GM18951 (cell line): ENCODE measurements around the gene DYNC1H1.

Experiments used
- POLR2A ChIP-seq: IDR thresholded peaks from 4 replicates; pipeline ENCODE4 v1.6.1; 2011; ENCODE audit warnings: mild to moderate bottlenecking; ENCODE audit not compliant: insufficient read length, insufficient read depth; ENCODE audit errors: extremely low read depth
- in situ Hi-C: fragments of 300-500 bp; cut with MboI; formaldehyde crosslinking; loops from one replicate; pipeline ENCODE4 v1.12.0; 2022; ENCODE audit warnings: low sequenced_read_pairs, mixed read lengths, inconsistent platforms; ENCODE audit not compliant: unreplicated experiment

DYNC1H1 gene

DNA sequence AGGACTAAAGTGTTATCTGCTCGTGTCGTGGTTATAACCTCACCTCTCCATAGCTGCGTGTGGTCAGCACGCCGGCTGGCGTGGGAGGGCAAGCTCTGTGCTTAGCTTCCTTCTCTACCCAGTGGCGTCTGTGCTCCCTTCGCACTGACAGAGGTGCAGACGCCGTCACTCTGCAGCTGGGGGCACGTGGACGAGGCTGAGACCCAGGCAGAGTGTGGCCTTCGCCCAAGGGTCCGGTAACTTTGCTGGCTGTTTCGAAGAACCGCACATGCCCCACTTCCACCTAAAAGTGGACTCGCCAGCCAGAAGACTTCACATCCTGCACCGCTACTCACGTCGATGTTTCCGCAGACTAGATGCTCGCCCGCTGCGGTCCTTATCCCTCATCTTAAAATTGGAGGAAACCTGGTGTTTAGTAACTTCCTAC lies 35.9 kb upstream of the DYNC1H1 start:
- in situ Hi-C loops, result no loop called here

DNA sequence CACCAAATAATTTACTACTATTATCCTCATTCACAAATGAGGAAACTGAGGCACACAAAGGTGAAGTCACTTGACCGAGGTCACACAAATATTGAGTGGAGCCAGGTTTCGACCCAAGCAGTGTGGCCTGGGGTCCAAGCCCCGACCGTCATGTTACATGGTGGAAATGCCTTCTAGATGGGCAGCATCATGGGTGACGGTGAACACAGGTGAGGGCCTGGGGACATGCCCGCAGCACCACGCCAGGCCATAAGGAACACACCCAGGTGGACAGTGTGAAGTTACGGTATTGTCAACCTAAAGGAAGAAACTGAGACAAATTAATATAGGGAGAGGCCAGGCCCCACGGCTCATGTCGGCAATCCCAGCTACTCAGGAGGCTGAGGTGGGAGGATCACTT lies 35.3 kb upstream of the DYNC1H1 start:
- in situ Hi-C loops, result no loop called here
- no peak for TF ChIP-seq POLR2A

More for the DNA sequence above, 35.9 kb upstream of the DYNC1H1 start:
- TF ChIP-seq POLR2A, result no peak

DNA sequence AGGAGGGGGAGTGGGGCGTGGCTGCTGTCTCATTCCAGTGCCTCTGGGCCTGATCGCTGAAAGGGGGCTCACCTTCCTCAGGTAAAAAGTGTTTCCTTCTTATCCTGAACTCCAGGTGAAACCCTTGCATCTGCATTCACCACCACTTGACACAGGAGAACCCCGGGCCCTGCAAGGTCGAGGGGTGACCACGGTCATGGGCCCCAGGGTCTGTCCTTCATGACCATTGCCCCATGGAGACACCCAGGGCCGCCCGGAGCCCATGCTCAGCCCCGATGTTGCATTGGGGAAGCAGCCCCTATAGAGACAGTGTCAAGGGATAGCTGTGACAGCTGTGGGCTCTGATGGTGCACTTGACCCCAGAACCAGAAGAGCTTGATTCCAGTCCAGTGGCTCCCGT lies 34.4 kb upstream of the DYNC1H1 start:
- TF ChIP-seq POLR2A, result no peak
- in situ Hi-C loops, result no loop called here

GRCh38 chr14:101932673-101933072 lies 31.7 kb upstream of the DYNC1H1 start:
- TF ChIP-seq POLR2A, result no peak
- in situ Hi-C loops, result no loop called here

GRCh38 chr14:101933209-101933608 lies 31.2 kb upstream of the DYNC1H1 start:
- TF ChIP-seq POLR2A, result no peak
- in situ Hi-C loops, result no loop called here

DNA sequence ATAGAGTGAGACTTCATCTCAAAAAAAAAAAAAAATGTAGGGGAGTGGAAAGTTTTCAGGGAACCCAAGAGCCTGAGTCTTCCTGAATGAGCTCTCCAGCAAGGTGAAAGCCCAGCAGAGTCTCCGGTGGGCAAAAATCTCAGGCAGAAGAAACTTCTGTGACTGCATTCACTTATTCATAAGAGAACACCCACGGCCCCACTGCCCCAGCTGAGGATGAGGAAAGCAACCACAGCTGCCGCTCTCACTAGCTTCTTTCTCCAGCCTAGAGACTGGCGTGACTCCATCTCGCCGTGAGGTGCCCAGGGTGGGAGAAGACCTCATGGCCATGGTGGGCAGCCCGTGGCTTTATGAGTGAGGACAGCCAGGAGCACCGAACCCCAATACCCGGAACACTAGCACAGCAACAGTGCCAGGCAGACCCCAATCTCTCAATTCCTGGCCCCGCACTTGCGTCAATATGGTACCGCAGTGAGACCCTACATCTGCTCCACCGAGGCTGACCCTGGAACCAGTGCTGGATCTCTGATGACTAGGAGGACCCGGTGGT lies 29.7 kb upstream of the DYNC1H1 start:
- TF ChIP-seq POLR2A, result no peak
- in situ Hi-C loops, result no loop called here

DNA sequence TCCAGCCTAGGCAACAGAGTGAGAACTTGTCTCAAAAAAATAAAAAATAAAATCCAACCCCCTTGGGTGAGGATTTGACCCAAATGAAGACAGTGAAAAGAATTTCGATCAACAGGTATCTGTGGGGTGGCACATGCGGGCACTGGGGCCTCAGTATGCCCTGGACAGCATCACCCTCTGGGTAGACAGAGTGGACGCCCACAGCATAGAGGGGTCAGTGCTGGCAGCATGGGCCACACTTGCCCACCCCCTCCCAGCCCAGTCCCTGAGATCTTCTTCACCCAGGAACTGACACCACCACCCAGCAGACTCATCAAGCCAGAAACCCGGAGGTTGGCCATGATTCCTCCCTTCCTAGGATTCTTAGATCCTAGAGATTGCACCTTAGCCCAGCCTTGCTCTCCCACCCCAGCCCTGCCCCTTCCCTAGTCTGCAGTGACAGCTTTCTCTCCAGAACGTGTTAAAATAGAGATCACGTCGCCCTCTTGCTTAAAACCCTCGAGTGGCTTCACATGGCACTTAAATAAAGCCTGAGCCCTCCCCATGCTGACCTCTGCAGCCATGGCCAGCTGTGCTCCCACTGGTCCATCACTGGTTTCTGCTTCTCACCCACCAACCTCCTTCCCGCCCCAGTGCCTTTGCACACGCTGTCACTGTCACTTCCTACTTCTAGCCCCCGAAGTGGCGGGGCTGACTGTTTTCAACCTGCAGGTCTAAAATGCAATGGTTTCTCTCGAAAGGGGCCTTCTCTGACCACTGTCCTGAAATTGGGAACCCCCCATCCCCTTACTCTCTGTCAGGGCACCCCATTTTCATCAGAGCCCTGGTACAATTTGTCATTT lies 26.2 kb upstream of the DYNC1H1 start:
- in situ Hi-C loops, result no loop called here
- no peak for TF ChIP-seq POLR2A

- TF ChIP-seq POLR2A, result no peak
- in situ Hi-C loops, result no loop called here
These were observed 24.7 kb upstream of the DYNC1H1 start for GRCh38 chr14:101939646-101940170.

DNA sequence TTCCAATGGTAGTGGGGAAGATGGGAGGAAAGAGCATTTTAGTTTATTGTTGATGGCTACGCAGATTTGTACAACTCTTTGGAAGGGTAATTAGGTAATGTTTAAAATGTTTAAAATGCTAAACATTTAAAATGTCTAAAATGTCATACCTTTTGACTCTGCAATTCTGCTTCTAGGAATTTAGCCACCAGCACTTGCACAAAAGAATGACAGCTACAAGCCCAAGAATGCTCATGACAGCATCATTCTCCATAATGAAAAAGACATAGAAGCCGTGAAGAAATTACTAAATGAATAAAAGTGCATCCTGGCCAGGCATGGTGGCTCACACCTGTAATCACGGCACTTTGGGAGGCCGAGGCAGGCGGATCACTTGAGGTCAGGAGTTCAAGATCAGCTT lies 19.9 kb upstream of the DYNC1H1 start:
- no peak for TF ChIP-seq POLR2A
- in situ Hi-C loops, result no loop called here

DNA sequence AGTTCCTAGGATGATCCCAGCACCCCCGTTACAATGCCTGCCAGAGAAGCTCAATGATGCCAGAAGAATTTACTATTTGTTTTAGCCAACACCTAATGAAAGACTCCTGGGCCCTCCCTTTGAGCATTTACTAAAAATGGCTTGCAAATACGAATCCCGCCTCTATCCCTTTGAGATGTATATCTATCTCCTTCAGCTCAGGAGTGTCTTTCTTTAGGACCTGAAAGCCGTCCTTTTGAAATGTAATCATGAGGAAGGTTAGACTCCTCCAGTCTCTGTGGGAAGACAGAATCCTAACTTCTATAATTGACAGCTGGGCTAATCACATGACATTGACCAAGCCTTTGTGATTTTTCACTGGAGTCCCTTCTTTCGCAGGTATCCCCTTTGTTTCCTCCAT lies 19.2 kb upstream of the DYNC1H1 start:
- in situ Hi-C loops, result no loop called here
- no peak for TF ChIP-seq POLR2A

DNA sequence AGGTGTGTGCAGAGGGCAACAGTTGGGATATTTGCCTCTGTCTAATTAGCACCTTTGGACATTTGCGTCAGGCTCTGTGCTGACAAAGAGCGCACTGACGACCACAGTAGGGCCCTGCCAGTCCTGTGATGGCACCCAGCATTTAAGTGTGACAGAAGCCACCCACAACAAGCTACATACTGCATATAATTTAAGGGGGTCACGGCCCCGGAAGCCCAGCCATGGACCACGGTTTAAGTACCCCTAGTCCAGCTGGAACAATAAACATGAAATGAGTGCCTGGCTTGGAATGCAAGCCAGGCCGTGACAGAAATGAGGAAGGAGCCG lies 16.8 kb upstream of the DYNC1H1 start:
- in situ Hi-C loops, result no loop called here
- TF ChIP-seq POLR2A, result no peak

DNA sequence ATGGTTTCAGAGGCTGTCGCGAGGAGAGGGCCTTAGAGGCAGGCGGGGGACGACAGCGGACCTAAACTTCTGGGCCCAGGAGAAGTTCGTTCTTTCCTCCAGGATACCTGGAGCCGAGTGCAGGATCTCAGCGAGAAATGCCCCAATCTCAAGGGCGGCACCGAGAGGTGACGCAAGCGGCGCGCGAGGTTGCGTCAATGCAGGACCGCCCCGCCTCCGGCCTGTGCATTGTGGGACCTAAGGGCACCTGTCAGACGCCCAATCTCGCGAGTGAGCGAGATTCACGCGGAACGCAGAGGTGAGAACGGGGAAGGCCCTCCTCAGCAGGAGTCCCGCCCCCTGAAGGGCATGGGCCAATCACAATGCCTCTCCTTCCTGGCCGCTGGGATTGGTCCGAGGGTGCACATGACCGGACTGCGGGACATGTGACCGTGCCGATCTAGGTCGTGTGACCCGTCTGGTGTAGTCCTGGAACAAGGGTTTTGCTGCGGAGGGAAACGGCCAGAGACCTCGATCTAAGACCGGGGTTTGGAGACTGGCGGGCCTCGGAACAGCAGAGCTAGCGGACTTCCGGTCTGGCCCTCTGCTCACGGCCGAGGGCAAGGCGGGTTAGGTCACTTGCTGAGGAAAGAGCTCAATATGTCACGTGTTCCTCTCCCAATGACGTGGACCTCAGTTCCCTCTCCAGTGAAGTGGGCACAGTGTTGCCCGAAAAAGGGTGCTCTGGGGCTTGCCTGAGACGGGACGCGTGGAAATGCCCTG lies 16.3 kb upstream of the DYNC1H1 start:
- in situ Hi-C loops, result no loop called here

DNA sequence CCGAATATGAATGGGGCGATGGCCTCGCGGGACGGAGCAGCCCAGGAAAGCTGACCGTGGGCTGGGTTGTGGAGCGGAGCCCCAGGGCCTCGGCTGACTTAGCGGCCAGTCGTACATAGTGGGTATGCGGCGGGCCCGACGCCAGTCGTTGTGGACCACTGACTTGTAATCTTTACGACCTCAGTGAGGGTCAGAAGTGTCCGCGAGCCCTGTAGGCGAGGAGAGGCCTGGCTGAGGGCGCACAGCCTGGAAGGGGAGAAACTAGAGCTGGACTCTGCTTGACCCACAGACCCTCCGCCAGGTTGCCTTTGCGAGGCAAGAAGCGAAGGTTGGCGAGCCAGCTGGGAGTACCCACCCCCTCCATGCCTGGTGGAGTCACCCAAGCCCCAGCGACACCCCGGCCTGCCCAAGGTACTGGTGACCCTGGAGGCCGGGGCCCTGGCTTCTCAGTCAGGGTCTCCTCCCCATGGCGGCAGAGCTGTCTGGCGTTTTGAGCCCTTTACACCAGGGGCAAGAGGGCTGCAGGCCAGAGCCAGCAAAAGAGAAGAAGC lies 15.6 kb upstream of the DYNC1H1 start:
- no peak for TF ChIP-seq POLR2A
- in situ Hi-C loops, result no loop called here

More for the DNA sequence above, 16.3 kb upstream of the DYNC1H1 start:
- peak; percentile 91 for TF ChIP-seq POLR2A

GRCh38 chr14:101950100-101950499 lies 14.3 kb upstream of the DYNC1H1 start:
- in situ Hi-C loops, result no loop called here
- TF ChIP-seq POLR2A, result no peak
